Testis (tissue), 3 donors: ENCODE results near the gene MAML3. TPM values are rescaled to one million over a fixed set of nuclear protein-coding genes. Genes with fewer than 3 reads are reported as not detected.

Experiments
- DNase-seq: peaks from one replicate; pipeline ENCODE4 v3.0.0-alpha.2; 2019
- H3K27ac ChIP-seq, 2 donors: fragments of 200-600 bp; sonication (generic); one replicate each; pipeline ENCODE4 v1.5.1; 2019
- H3K27me3 ChIP-seq: fragments of 200-600 bp; sonication (generic); one replicate; pipeline ENCODE4 v1.5.1; 2019
- H3K36me3 ChIP-seq: fragments of 200-600 bp; sonication (generic); one replicate; pipeline ENCODE4 v1.5.1; 2017; ENCODE audit warnings: low read depth; ENCODE audit errors: missing control alignments
- H3K4me1 ChIP-seq: fragments of 200-600 bp; sonication (generic); one replicate; pipeline ENCODE4 v1.5.1; 2019
- H3K4me3 ChIP-seq, 2 donors: fragments of 200-600 bp; sonication (generic); one replicate each; pipeline ENCODE4 v1.5.1; 2017 to 2019
- H3K9me3 ChIP-seq: fragments of 200-600 bp; sonication (generic); one replicate; pipeline ENCODE4 v1.5.1; 2017
- POLR2A ChIP-seq: fragments of 450-650 bp; IDR thresholded peaks from one replicate; pipeline ENCODE4 v1.6.1; 2017; ENCODE audit warnings: antibody characterized with exemption, mild to moderate bottlenecking, moderate library complexity
- WGBS, 2 donors: methylation state at CpG; one replicate each; pipeline ENCODE4 v1.1.5; 2018; 5-methylcytosine and 5-hydroxymethylcytosine counted together
- intact Hi-C: fragments of 100-400 bp; cut with DNase I; formaldehyde crosslinking; loops from one replicate; pipeline ENCODE4 v1.15.1; 2023; ENCODE audit warnings: low total_unique reads
- polyA plus RNA-seq: library from polyadenylated mRNA; stranded (reverse); fragments of 350-450 nt; fragmentation: Illumina TruSeq; extraction: RNeasy Lipid Tissue Mini Kit (QIAGEN cat#74804); gene quantifications from one replicate; pipeline ENCODE4 v1.2.3, GENCODE V29; 2014; ENCODE audit warnings: low read depth, low replicate concordance; ENCODE audit not compliant: insufficient read depth
- total RNA-seq, 2 donors: library from RNA; depleted of rRNA; stranded (reverse); fragments of >200 nt; gene quantifications; one replicate each; pipeline ENCODE4 v1.2.3, GENCODE V29; 2016
- TF ChIP-seq, protein P1 (sequence below), 3 experiments: fragments of 450-650 bp in 2 of 3; fragments of 200-600 bp in 1 of 3; sonication (generic) in 1 of 3; IDR thresholded peaks; one replicate each; pipeline ENCODE4 v1.5.1; 2016 to 2019; ENCODE audit warnings: antibody characterized with exemption in 3 of 3, mild to moderate bottlenecking in 2 of 3, moderate library complexity in 1 of 3

MAML3 gene
- total and polyA plus RNA-seq, 3 donors from 2014 or later: 7.6 to 21.2 (median 18.8) TPM

GRCh38 chr4:139726615-139727014 is 427.4 kb downstream of the MAML3 start:
- no peak for DNase-seq
- WGBS, 2 donors: 46 to 75% methylated on average over 3 of the region's 3 CpGs
- no peak overlapping the region for H3K4me3 ChIP-seq
- intact Hi-C loops: no loop called here
- no peaks in the 10 kb centered on the region for H3K9me3 ChIP-seq
- peak overlapping the region in 1 of 2 donors; percentile 24 for H3K27ac ChIP-seq
- no peaks in the 10 kb centered on the region for H3K27me3 ChIP-seq
- H3K36me3 ChIP-seq: no peaks in the 10 kb centered on the region
- no peaks in the 10 kb centered on the region for H3K4me1 ChIP-seq
- TF ChIP-seq, protein P1, sequence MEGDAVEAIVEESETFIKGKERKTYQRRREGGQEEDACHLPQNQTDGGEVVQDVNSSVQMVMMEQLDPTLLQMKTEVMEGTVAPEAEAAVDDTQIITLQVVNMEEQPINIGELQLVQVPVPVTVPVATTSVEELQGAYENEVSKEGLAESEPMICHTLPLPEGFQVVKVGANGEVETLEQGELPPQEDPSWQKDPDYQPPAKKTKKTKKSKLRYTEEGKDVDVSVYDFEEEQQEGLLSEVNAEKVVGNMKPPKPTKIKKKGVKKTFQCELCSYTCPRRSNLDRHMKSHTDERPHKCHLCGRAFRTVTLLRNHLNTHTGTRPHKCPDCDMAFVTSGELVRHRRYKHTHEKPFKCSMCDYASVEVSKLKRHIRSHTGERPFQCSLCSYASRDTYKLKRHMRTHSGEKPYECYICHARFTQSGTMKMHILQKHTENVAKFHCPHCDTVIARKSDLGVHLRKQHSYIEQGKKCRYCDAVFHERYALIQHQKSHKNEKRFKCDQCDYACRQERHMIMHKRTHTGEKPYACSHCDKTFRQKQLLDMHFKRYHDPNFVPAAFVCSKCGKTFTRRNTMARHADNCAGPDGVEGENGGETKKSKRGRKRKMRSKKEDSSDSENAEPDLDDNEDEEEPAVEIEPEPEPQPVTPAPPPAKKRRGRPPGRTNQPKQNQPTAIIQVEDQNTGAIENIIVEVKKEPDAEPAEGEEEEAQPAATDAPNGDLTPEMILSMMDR (IDR thresholded peaks at IDR 0.05): no peak
- TF ChIP-seq POLR2A: no peak

DNA sequence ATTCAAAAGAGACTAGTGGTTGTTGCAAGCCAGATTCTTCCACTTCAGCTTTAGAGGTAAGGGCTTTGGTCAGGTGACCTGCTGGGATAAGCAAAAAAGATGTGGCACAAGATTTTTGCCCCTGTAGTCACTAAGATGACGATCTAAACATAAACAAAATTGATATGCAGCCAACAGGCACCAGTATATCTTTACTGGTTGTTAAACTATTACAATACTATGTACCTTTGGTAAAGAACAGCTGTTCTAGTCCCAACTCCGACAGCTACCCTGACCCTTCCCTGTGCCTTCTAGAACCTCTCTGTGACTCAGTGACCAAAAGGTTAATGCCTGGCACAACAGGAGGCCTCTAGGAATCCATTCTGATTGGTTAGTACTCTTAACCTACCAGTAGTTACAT is 428.7 kb downstream of the MAML3 start:
- Histone ChIP-seq H3K4me1 (no peaks in the 10 kb centered on the region), H3K4me3 (no peak overlapping the region), H3K9me3 (no peaks in the 10 kb centered on the region), H3K27me3 (no peaks in the 10 kb centered on the region), H3K27ac (no peak overlapping the region), H3K36me3 (no peaks in the 10 kb centered on the region)
- 81 to 91% methylated on average over 2 of the region's 2 CpGs for WGBS, 2 donors
- intact Hi-C loops: no loop called here
- no peak for TF ChIP-seq POLR2A
- TF ChIP-seq, protein P1 (IDR thresholded peaks at IDR 0.05): no peak
- no peak for DNase-seq

GRCh38 chr4:139721789-139722188 is 432.2 kb downstream of the MAML3 start:
- 71 to 83% methylated on average over 4 of the region's 4 CpGs for WGBS, 2 donors
- H3K27ac ChIP-seq: no peak overlapping the region
- DNase-seq: no peak

GRCh38 chr4:139720806-139721205 is 433.2 kb downstream of the MAML3 start:
- intact Hi-C loops: no loop called here
- Histone ChIP-seq H3K4me1 (no peaks in the 10 kb centered on the region), H3K4me3 (no peak overlapping the region), H3K9me3 (no peaks in the 10 kb centered on the region), H3K27me3 (no peaks in the 10 kb centered on the region), H3K36me3 (no peaks in the 10 kb centered on the region), H3K27ac (no peak overlapping the region)
- 75 to 94% methylated on average over 6 of the region's 6 CpGs for WGBS, 2 donors
- TF ChIP-seq, protein P1 (IDR thresholded peaks at IDR 0.05): no peak
- TF ChIP-seq POLR2A: no peak
- no peak for DNase-seq

More at GRCh38 chr4:139721789-139722188, 432.2 kb downstream of the MAML3 start:
- Histone ChIP-seq H3K27me3 (no peaks in the 10 kb centered on the region), H3K4me1 (no peaks in the 10 kb centered on the region), H3K4me3 (no peak overlapping the region), H3K9me3 (no peaks in the 10 kb centered on the region), H3K36me3 (no peaks in the 10 kb centered on the region)
- intact Hi-C loops: no loop called here
- TF ChIP-seq, protein P1 (IDR thresholded peaks at IDR 0.05): no peak
- TF ChIP-seq POLR2A: no peak

DNA sequence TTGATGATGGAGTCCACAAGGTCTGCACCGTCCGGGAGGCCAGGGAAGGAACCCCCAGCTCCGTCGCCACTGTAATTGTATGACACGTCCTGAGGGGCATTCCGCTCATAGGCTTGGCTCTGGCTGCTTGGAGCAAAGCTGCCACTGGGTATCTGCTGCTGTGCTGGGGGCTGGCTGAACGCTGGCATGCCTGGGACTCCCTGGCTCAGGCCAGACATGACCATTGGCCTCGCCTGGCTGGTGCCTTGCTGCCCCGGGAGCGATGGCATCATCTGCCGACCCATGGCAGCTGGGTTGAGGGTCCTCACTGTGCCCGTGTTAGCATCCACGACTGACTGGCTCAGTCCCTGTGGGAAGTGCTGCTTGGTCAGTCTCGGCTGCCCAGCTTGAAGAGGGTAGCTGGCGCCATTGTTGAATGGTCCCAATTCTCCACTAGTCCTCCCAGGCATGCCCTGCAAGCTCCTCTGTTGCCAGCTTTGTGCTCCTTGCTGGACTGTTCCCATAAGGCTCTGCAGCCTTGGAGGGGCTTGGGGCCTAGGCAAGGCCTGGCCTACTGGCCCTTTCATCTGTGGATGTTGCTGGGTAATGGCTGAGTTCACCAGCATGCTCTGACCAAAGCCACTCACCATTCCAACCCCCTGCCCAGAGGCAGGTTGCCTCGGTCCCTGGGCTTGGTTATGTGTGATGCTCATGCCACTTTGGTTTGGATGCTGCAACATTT is 434.4 kb downstream of the MAML3 start:
- DNase-seq: no peak
- H3K27ac ChIP-seq: no peak overlapping the region
- H3K36me3 ChIP-seq: no peaks in the 10 kb centered on the region
- H3K4me3 ChIP-seq: no peak overlapping the region
- WGBS, 2 donors: 98 to 100% methylated on average over 2 to 16 of the region's 16 CpGs
- no peaks in the 10 kb centered on the region for H3K9me3 ChIP-seq
- TF ChIP-seq, protein P1 (IDR thresholded peaks at IDR 0.05): no peak
- TF ChIP-seq POLR2A: no peak
- intact Hi-C loops: no loop called here
- no peaks in the 10 kb centered on the region for H3K27me3 ChIP-seq
- no peaks in the 10 kb centered on the region for H3K4me1 ChIP-seq
